Keratinocyte (primary cell): ENCODE results near the gene EFHD2. TPM values are rescaled to one million over a fixed set of nuclear protein-coding genes. Genes with fewer than 3 reads are reported as not detected.

Experiments used
- DNase-seq: peaks from one replicate; pipeline ENCODE4 v3.0.0-alpha.2; 2011; ENCODE audit warnings: low read depth, missing footprints, low spot score
- FAIRE-seq: peaks from 2 replicates; lab custom pipeline; 2011; peaks lifted over from hg19 to GRCh38; lab: Jason Lieb, UNC
- H2AFZ ChIP-seq: 2 replicates; pipeline ENCODE4 v1.6.0; 2012; ENCODE audit warnings: low read length, control low read depth, inconsistent platforms; ENCODE audit not compliant: control insufficient read depth
- H3K27ac ChIP-seq: 2 replicates; pipeline ENCODE4 v1.5.1; 2011; ENCODE audit warnings: low read length; ENCODE audit not compliant: control insufficient read depth, insufficient read depth
- H3K27me3 ChIP-seq: 3 replicates; pipeline ENCODE4 v1.6.0; 2011; ENCODE audit warnings: low read length; ENCODE audit not compliant: control insufficient read depth, insufficient read depth; ENCODE audit errors: extremely low read depth
- H3K36me3 ChIP-seq, 2 experiments: 2 replicates in 1 of 2; 3 replicates in 1 of 2; pipeline ENCODE4 v1.5.1; 2011; ENCODE audit warnings: low read length in 2 of 2, mild to moderate bottlenecking in 1 of 2; ENCODE audit not compliant: control insufficient read depth in 2 of 2, insufficient read depth in 2 of 2; ENCODE audit errors: extremely low read depth in 1 of 2
- H3K4me1 ChIP-seq: 3 replicates; pipeline ENCODE4 v1.5.1; 2011; ENCODE audit warnings: low read length; ENCODE audit not compliant: control insufficient read depth, insufficient read depth; ENCODE audit errors: extremely low read depth
- H3K4me2 ChIP-seq: 3 replicates; pipeline ENCODE4 v1.6.0; 2011; ENCODE audit warnings: low read depth, low read length; ENCODE audit not compliant: control insufficient read depth, insufficient read depth; ENCODE audit errors: extremely low read depth
- H3K4me3 ChIP-seq, 3 experiments: fragments of 200-600 bp in 1 of 3; sonication (generic) in 1 of 3; 2 replicates in 2 of 3; 3 replicates in 1 of 3; pipeline ENCODE4 v1.5.1; 2011 to 2016; ENCODE audit warnings: low read length in 3 of 3, mild to moderate bottlenecking in 3 of 3, control low read depth in 2 of 3, inconsistent platforms in 1 of 3, low read depth in 1 of 3, mixed read lengths in 1 of 3, mixed run types in 1 of 3, moderate library complexity in 1 of 3; ENCODE audit not compliant: control insufficient read depth in 2 of 3, insufficient read depth in 2 of 3; ENCODE audit errors: extremely low read depth in 1 of 3
- H3K79me2 ChIP-seq: 2 replicates; pipeline ENCODE4 v1.6.0; 2012; ENCODE audit warnings: low read length; ENCODE audit not compliant: control insufficient read depth, insufficient read depth
- H3K9ac ChIP-seq: 3 replicates; pipeline ENCODE4 v1.6.0; 2011; ENCODE audit warnings: low read length; ENCODE audit not compliant: control insufficient read depth, insufficient read depth; ENCODE audit errors: extremely low read depth
- H3K9me1 ChIP-seq: 3 replicates; pipeline ENCODE4 v1.6.0; 2011; ENCODE audit warnings: low read length; ENCODE audit not compliant: control insufficient read depth, insufficient read depth; ENCODE audit errors: extremely low read depth
- H3K9me3 ChIP-seq: 2 replicates; pipeline ENCODE4 v1.5.1; 2012; ENCODE audit warnings: low read depth, low read length; ENCODE audit not compliant: control insufficient read depth
- H4K20me1 ChIP-seq: 3 replicates; pipeline ENCODE4 v1.6.0; 2011; ENCODE audit warnings: low read length; ENCODE audit not compliant: control insufficient read depth, insufficient read depth; ENCODE audit errors: extremely low read depth
- CTCF ChIP-seq, 3 experiments: IDR thresholded peaks in 1 of 3; conservative IDR thresholded peaks in 1 of 3; optimal IDR thresholded peaks in 1 of 3; 2 replicates in 2 of 3; 3 replicates in 1 of 3; pipeline versions ENCODE3 to v1.5.1; 2011; ENCODE audit warnings: low read length in 3 of 3, mild to moderate bottlenecking in 3 of 3, moderate library complexity in 2 of 3, control low read depth in 1 of 3, inconsistent platforms in 1 of 3; ENCODE audit not compliant: insufficient read depth in 2 of 3; ENCODE audit errors: extremely low read depth in 1 of 3
- EZH2 ChIP-seq: IDR thresholded peaks from one replicate; pipeline ENCODE4 v1.6.1; 2012; ENCODE audit warnings: inconsistent platforms, mild to moderate bottlenecking, low read length, moderate library complexity
- dilution Hi-C: fragments of 300-500 bp; cut with MboI; formaldehyde crosslinking; loops from one replicate; pipeline ENCODE4 v1.7.0; 2020; ENCODE audit warnings: low sequenced_read_pairs; ENCODE audit not compliant: extremely low pct_ligation_motif_present
- polyA plus RNA-seq, 5 experiments: library from polyadenylated mRNA; depleted of rRNA in 3 of 5; stranded (reverse) in 3 of 5; stranded (forward) in 1 of 5; unstranded in 1 of 5; fragments of >200 nt; gene quantifications; 1 replicate in 1 of 5; 2 replicates in 3 of 5; 3 replicates in 1 of 5; pipeline versions ENCODE4 v1.2.1 to v1.2.3, GENCODE V29; 2011 to 2012; ENCODE audit warnings: missing spikeins in 2 of 5, low read depth in 1 of 5, low replicate concordance in 1 of 5

Gene EFHD2
- polyA plus RNA-seq, 1 donor (not counting 4 experiments of a cell fraction or from before 2014, with no cell fraction given) = 47.6 TPM

- no peak for TF ChIP-seq EZH2
- no peak for TF ChIP-seq CTCF (optimal IDR thresholded peaks at IDR 0.05 in 1 of 3, IDR thresholded peaks at IDR 0.05 in 1 of 3, conservative IDR thresholded peaks at IDR 0.05 in 1 of 3; ENCODE audit: extremely low read depth in 1 of 3, insufficient read depth in 2 of 3, low read length in 3 of 3)
- dilution Hi-C loops = no loop called here
- FAIRE-seq = no peak
Observed at GRCh38 chr1:15435239-15436077, 25.8 kb downstream of the EFHD2 start.

GRCh38 chr1:15436881-15437442, 27.3 kb downstream of the EFHD2 start:
- no peak overlapping the region for H3K4me3 ChIP-seq
- DNase-seq (no peak), FAIRE-seq (no peak)
- no peaks in the 10 kb centered on the region for H3K9me3 ChIP-seq
- dilution Hi-C loops = no loop called here
- H3K9ac ChIP-seq = no peak overlapping the region
- no peaks in the 10 kb centered on the region for H3K79me2 ChIP-seq
- no peaks in the 10 kb centered on the region for H4K20me1 ChIP-seq
- H2AFZ ChIP-seq = no peak overlapping the region
- no peaks in the 10 kb centered on the region for H3K36me3 ChIP-seq
- no peaks in the 10 kb centered on the region for H3K9me1 ChIP-seq
- no peaks in the 10 kb centered on the region for H3K27me3 ChIP-seq
- H3K4me1 ChIP-seq = no peaks in the 10 kb centered on the region
- H3K27ac ChIP-seq = no peak overlapping the region
- TF ChIP-seq CTCF (optimal IDR thresholded peaks at IDR 0.05 in 1 of 3, IDR thresholded peaks at IDR 0.05 in 1 of 3, conservative IDR thresholded peaks at IDR 0.05 in 1 of 3; ENCODE audit: extremely low read depth in 1 of 3, insufficient read depth in 2 of 3, low read length in 3 of 3) = no peak
- no peak for TF ChIP-seq EZH2
- no peak overlapping the region for H3K4me2 ChIP-seq

More at GRCh38 chr1:15435239-15436077, 25.8 kb downstream of the EFHD2 start:
- Histone ChIP-seq H3K36me3 (peaks cover 1 to 6% of the 10 kb centered on the region in 2 experiments), H3K79me2 (no peaks in the 10 kb centered on the region), H3K4me3 (no peak overlapping the region), H3K27me3 (no peaks in the 10 kb centered on the region), H4K20me1 (peaks cover 3% of the 10 kb centered on the region), H3K4me1 (no peaks in the 10 kb centered on the region), H2AFZ (no peak overlapping the region), H3K27ac (no peak overlapping the region), H3K9ac (no peak overlapping the region), H3K9me3 (no peaks in the 10 kb centered on the region), H3K4me2 (no peak overlapping the region), H3K9me1 (no peaks in the 10 kb centered on the region)
- DNase-seq = no peak
